ENCODE results near the gene SLC30A3. TPM values are rescaled to one million over a fixed set of nuclear protein-coding genes. Genes with fewer than 3 reads are reported as not detected.

Gene SLC30A3
- total and polyA plus RNA-seq, 2 of the 13 experiments (the other 11 are each of a cell fraction or from before 2014, with no cell fraction given), result 0.38 to 0.79 TPM

- Histone ChIP-seq H4K20me1 (ENCODE audit: insufficient read depth, low read length) (no peaks in the 10 kb centered on the region), H3K9ac (ENCODE audit: insufficient read depth, low read depth, low read length) (no peak overlapping the region), H3K4me2 (ENCODE audit: low read depth, low read length) (no peak overlapping the region), H3K79me2 (ENCODE audit: insufficient read depth, low read length) (no peaks in the 10 kb centered on the region), H3K4me1 (ENCODE audit: insufficient read depth, low read length) (peaks cover 25% of the 10 kb centered on the region), H3K27ac (ENCODE audit: extremely low read length, insufficient read depth, low read length) (no peak overlapping the region), H3K27me3 (ENCODE audit: control insufficient read depth in 1 of 2, insufficient read depth in 2 of 2, low read length in 2 of 2) (peaks cover 0 to 13% of the 10 kb centered on the region in 2 experiments; a peak in 3 of 5 replicates), H3K9me3 (ENCODE audit: low read length) (no peaks in the 10 kb centered on the region), H3K36me3 (replicated peaks in 1 of 2; ENCODE audit: control insufficient read depth in 1 of 2, insufficient read depth in 2 of 2, low read length in 2 of 2) (peaks cover 8 to 16% of the 10 kb centered on the region in 2 experiments), H3K4me3 (replicated peaks in 1 of 3; ENCODE audit: insufficient read depth in 1 of 3, low read depth in 2 of 3, low read length in 3 of 3) (no peak overlapping the region), H2AFZ (ENCODE audit: low read length) (no peak overlapping the region)
- 82% methylated on average over 4 of the region's 4 CpGs for WGBS (ENCODE audit: low lambda C conversion rate)
- intact Hi-C loops (cut with micrococcal nuclease; ENCODE audit: unreplicated experiment), result no loop called here
- BruUV-seq (replicated peaks), result TSS peak; percentile 18
- DNase-seq (ENCODE audit: low spot score) (no peak), ATAC-seq (no peak), FAIRE-seq (no peak)
- CTCF ChIA-PET (ENCODE audit: low intra/inter-chr PET ratio, low total read pairs), result no interaction called here
- TF ChIP-seq POLR2A (IDR thresholded peaks at IDR 0.05; ENCODE audit: insufficient read depth in 1 of 2, low read depth in 2 of 2, low read length in 2 of 2) (peak in 1 of 2 experiments; percentile 34; a peak in 1 of 4 replicates), POLR2G (IDR thresholded peaks at IDR 0.05; ENCODE audit: low read depth, low read length) (peak; percentile 22; the same call in 1 of the 2 replicates), SMAD9 (CRISPR knock-in tag; IDR thresholded peaks at IDR 0.05) (no peak), ZKSCAN1 (IDR thresholded peaks at IDR 0.05; ENCODE audit: low read length) (peak; percentile 72), ZBTB3 (CRISPR knock-in tag; IDR thresholded peaks at IDR 0.05; ENCODE audit: borderline replicate concordance, low read depth) (no peak), PHF21A (CRISPR knock-in tag; IDR thresholded peaks at IDR 0.05) (no peak), GMEB2 (CRISPR knock-in tag; IDR thresholded peaks at IDR 0.05; ENCODE audit: low read depth) (no peak), ATF1 (CRISPR knock-in tag; IDR thresholded peaks at IDR 0.05) (no peak), PAF1 (CRISPR knock-in tag; IDR thresholded peaks at IDR 0.05) (0 out of 2 replicates have a peak, but pooled peaks have one; percentile 8), NFIC (IDR thresholded peaks at IDR 0.05; ENCODE audit: low read length) (no peak), SSRP1 (CRISPR knock-in tag; IDR thresholded peaks at IDR 0.05) (peak; percentile 81), ARID2 (CRISPR knock-in tag; IDR thresholded peaks at IDR 0.05; ENCODE audit: borderline replicate concordance) (no peak), CBFB (CRISPR knock-in tag; IDR thresholded peaks at IDR 0.05) (no peak), ZKSCAN8 (CRISPR knock-in tag; IDR thresholded peaks at IDR 0.05; ENCODE audit: borderline replicate concordance) (no peak), SRSF1 (optimal IDR thresholded peaks at IDR 0.05; ENCODE audit: low read depth, low read length) (no peak), PLSCR1 (CRISPR knock-in tag; IDR thresholded peaks at IDR 0.05; ENCODE audit: borderline replicate concordance) (no peak), SP140L (CRISPR knock-in tag; IDR thresholded peaks at IDR 0.05; ENCODE audit: borderline replicate concordance) (no peak)
- TF ChIP-seq, protein P1, sequence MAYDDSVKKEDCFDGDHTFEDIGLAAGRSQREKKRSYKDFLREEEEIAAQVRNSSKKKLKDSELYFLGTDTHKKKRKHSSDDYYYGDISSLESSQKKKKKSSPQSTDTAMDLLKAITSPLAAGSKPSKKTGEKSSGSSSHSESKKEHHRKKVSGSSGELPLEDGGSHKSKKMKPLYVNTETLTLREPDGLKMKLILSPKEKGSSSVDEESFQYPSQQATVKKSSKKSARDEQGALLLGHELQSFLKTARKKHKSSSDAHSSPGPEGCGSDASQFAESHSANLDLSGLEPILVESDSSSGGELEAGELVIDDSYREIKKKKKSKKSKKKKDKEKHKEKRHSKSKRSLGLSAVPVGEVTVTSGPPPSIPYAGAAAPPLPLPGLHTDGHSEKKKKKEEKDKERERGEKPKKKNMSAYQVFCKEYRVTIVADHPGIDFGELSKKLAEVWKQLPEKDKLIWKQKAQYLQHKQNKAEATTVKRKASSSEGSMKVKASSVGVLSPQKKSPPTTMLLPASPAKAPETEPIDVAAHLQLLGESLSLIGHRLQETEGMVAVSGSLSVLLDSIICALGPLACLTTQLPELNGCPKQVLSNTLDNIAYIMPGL (CRISPR knock-in tag; IDR thresholded peaks at IDR 0.05; ENCODE audit: borderline replicate concordance in 1 of 2, low read depth in 1 of 2), result no peak
- TF ChIP-seq, protein P2, sequence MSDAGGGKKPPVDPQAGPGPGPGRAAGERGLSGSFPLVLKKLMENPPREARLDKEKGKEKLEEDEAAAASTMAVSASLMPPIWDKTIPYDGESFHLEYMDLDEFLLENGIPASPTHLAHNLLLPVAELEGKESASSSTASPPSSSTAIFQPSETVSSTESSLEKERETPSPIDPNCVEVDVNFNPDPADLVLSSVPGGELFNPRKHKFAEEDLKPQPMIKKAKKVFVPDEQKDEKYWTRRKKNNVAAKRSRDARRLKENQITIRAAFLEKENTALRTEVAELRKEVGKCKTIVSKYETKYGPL (CRISPR knock-in tag; IDR thresholded peaks at IDR 0.05), result no peak
- TF ChIP-seq, protein P3, sequence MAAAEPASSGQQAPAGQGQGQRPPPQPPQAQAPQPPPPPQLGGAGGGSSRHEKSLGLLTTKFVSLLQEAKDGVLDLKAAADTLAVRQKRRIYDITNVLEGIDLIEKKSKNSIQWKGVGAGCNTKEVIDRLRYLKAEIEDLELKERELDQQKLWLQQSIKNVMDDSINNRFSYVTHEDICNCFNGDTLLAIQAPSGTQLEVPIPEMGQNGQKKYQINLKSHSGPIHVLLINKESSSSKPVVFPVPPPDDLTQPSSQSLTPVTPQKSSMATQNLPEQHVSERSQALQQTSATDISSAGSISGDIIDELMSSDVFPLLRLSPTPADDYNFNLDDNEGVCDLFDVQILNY (CRISPR knock-in tag; conservative IDR thresholded peaks at IDR 0.05), result no peak
- POLR2A ChIA-PET, result interaction anchor here (0.7 to 1.3 kb wide), 2 partner anchors 18 to 36 kb away, joined by 3 to 6 read pairs; partner anchors contain the start of genes ATRAID and SLC5A6
- in situ Hi-C loops (cut with HindIII; ENCODE audit: extremely low pct_ligation_motif_present, low pct_unique_long_range_greater_than_20kb), result no loop called here
These were observed 15.0 kb downstream of the SLC30A3 start for GRCh38 chr2:27247893-27248292.
